ENCODE results near the gene PDIA3. TPM values are rescaled to one million over a fixed set of nuclear protein-coding genes. Genes with fewer than 3 reads are reported as not detected.
"Not testable (repeated sequence)": the region's sequence is repeated elsewhere in the genome, so short reads cannot be mapped to it uniquely, and the experiment has no call there.

The PDIA3 gene
- total RNA-seq, 4 donors from 2014 or later = 29.5 to 115 (median 98.6) TPM

DNA sequence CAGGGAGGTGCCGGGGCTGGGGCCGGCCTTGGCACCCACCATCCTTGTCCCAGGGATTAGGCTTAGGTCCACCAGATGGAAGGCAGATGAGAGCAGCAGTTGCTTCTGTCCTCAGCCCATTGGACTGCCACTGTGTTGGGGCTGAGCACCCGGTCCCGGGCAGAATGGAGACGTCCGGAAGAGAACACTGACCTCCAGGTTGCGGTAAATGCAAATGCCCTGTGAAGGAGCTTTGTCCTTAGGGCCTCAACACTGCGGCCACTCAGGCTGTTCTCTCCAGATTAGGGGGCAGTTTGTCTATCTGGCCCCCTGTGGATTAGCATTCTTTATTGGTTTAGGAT lies 53.7 kb downstream of the PDIA3 start, which contains the start of gene SERINC4:
Gene SERINC4 (minus strand): TSS at position 276 of the 341 bp plus-strand sequence. CDS start 234 bp downstream, at position 42.
- H3K36me3 ChIP-seq = peaks cover 0 to 17% (median 3%) of the 10 kb centered on the region in 4 donors
- WGBS, 2 donors (ENCODE audit: low coverage in 1 of 2) = 94% methylated on average over 6 of the region's 8 CpGs; no CpG with 5 or more reads in 1 of the 2 donors
- H3K4me1 ChIP-seq = peaks cover 33 to 63% (median 41%) of the 10 kb centered on the region in 4 donors
- TF ChIP-seq POLR2A (IDR thresholded peaks at IDR 0.05) = no peak
- TF ChIP-seq, protein P1, sequence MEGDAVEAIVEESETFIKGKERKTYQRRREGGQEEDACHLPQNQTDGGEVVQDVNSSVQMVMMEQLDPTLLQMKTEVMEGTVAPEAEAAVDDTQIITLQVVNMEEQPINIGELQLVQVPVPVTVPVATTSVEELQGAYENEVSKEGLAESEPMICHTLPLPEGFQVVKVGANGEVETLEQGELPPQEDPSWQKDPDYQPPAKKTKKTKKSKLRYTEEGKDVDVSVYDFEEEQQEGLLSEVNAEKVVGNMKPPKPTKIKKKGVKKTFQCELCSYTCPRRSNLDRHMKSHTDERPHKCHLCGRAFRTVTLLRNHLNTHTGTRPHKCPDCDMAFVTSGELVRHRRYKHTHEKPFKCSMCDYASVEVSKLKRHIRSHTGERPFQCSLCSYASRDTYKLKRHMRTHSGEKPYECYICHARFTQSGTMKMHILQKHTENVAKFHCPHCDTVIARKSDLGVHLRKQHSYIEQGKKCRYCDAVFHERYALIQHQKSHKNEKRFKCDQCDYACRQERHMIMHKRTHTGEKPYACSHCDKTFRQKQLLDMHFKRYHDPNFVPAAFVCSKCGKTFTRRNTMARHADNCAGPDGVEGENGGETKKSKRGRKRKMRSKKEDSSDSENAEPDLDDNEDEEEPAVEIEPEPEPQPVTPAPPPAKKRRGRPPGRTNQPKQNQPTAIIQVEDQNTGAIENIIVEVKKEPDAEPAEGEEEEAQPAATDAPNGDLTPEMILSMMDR (IDR thresholded peaks at IDR 0.05) = no peak
- no peak for TF ChIP-seq EP300 (IDR thresholded peaks at IDR 0.05; ENCODE audit: low read depth)
- no peak for TF ChIP-seq POLR2AphosphoS5 (IDR thresholded peaks at IDR 0.05)
- peak within 1 kb of the TSS; percentile 62 to 88 (median 78) for H3K4me3 ChIP-seq
- H3K27me3 ChIP-seq = no peaks in the 10 kb centered on the region
- no peak for DNase-seq
- H3K9me3 ChIP-seq = no peaks in the 10 kb centered on the region
- intact Hi-C loops (cut with DNase I; ENCODE audit: low total_unique reads) = no loop called here
- peak within 1 kb of the TSS; percentile 89 to 93 (median 92) for H3K27ac ChIP-seq
- in situ Hi-C loops (cut with MboI; ENCODE audit: low pct_ligation_motif_present in 1 of 4, low pct_unique_long_range_greater_than_20kb in 1 of 4, low sequenced_read_pairs in 3 of 4) = loop anchor here in 1 of 4 donors (25.0 kb wide), 1 partner anchor 313 kb away; the partner anchor contains the start of gene TP53BP1

GRCh38 chr15:43800286-43801141 lies 54.3 kb downstream of the PDIA3 start, which contains the start of gene HYPK:
Gene HYPK (plus strand): TSS chr15:43800599. CDS start chr15:43800623, 24 bp downstream.
- Histone ChIP-seq H3K4me1 (peaks cover 27 to 57% (median 37%) of the 10 kb centered on the region in 4 donors), H3K9me3 (no peaks in the 10 kb centered on the region), H3K27ac (peak within 1 kb of the TSS; percentile 89 to 93 (median 92)), H3K4me3 (peak within 1 kb of the TSS; percentile 62 to 88 (median 78)), H3K27me3 (no peaks in the 10 kb centered on the region), H3K36me3 (peaks cover 0 to 21% (median 4%) of the 10 kb centered on the region in 4 donors)
- in situ Hi-C loops (cut with MboI; ENCODE audit: low pct_ligation_motif_present in 1 of 4, low pct_unique_long_range_greater_than_20kb in 1 of 4, low sequenced_read_pairs in 3 of 4) = no loop called here
- no peak for TF ChIP-seq EP300 (IDR thresholded peaks at IDR 0.05; ENCODE audit: low read depth)
- peak; percentile 80 to 91 (median 90) for TF ChIP-seq POLR2AphosphoS5 (IDR thresholded peaks at IDR 0.05)
- TF ChIP-seq POLR2A (IDR thresholded peaks at IDR 0.05) = peak; percentile 90
- intact Hi-C loops (cut with DNase I; ENCODE audit: low total_unique reads) = no loop called here
- peak; percentile 95 for DNase-seq
- WGBS, 2 donors (ENCODE audit: low coverage in 1 of 2) = 5 to 26% methylated on average over 5 to 44 of the region's 44 CpGs

DNA sequence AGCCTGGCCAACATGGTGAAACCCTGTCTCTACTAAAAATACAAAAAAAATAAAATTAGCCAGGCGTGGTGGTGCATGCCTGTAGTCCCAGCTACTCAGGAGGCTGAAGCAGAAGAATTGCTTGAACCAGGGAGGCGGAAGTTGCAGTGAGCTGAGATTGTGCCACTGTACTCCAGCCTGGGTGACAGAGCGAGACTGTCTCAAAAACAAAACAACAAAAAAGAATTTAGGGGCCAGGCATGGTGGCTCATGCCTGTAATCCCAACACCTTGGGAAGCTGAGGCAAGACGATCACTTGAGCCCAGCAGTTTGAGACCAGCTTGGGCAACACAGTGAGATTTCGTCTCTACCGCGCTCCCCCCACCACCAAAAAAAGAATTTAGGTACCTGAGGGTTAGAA lies 56.4 kb downstream of the PDIA3 start:
- Histone ChIP-seq H3K4me1 (peaks cover 22 to 35% (median 28%) of the 10 kb centered on the region in 4 donors), H3K36me3 (peaks cover 0 to 43% (median 4%) of the 10 kb centered on the region in 4 donors)
- H3K4me3 ChIP-seq; in situ Hi-C loops (cut with MboI; ENCODE audit: low pct_ligation_motif_present in 1 of 4, low pct_unique_long_range_greater_than_20kb in 1 of 4, low sequenced_read_pairs in 3 of 4); H3K27ac ChIP-seq; H3K9me3 ChIP-seq; DNase-seq; intact Hi-C loops (cut with DNase I; ENCODE audit: low total_unique reads); H3K27me3 ChIP-seq: not testable (repeated sequence)
- 96 to 100% methylated on average over 2 to 7 of the region's 7 CpGs for WGBS, 2 donors (ENCODE audit: low coverage in 1 of 2)

- no peak for TF ChIP-seq POLR2A (IDR thresholded peaks at IDR 0.05)
- TF ChIP-seq EP300 (IDR thresholded peaks at IDR 0.05; ENCODE audit: low read depth) = no peak
- no peak for TF ChIP-seq POLR2AphosphoS5 (IDR thresholded peaks at IDR 0.05)
- TF ChIP-seq, protein P1 (IDR thresholded peaks at IDR 0.05) = no peak
- WGBS, 2 donors (ENCODE audit: low coverage in 1 of 2) = 47 to 68% methylated on average over 5 of the region's 5 CpGs
- H3K27ac ChIP-seq = no peak overlapping the region
- no peak for DNase-seq
- H3K36me3 ChIP-seq = peaks cover 0 to 79% (median 20%) of the 10 kb centered on the region in 4 donors
- no peaks in the 10 kb centered on the region for H3K27me3 ChIP-seq
- in situ Hi-C loops (cut with MboI; ENCODE audit: low pct_ligation_motif_present in 1 of 4, low pct_unique_long_range_greater_than_20kb in 1 of 4, low sequenced_read_pairs in 3 of 4) = no loop called here
- H3K4me1 ChIP-seq = no peaks in the 10 kb centered on the region
- H3K9me3 ChIP-seq = no peaks in the 10 kb centered on the region
- intact Hi-C loops (cut with DNase I; ENCODE audit: low total_unique reads) = no loop called here
- no peak overlapping the region for H3K4me3 ChIP-seq
These were observed 62.3 kb downstream of the PDIA3 start for GRCh38 chr15:43808435-43808950.

Data from transverse colon (tissue), 4 donors.